Caco-2 (cell line): ENCODE measurements around the gene TDP1. TPM values are rescaled to one million over a fixed set of nuclear protein-coding genes. Genes with fewer than 3 reads are reported as not detected.
"Not testable (repeated sequence)": the region's sequence is repeated elsewhere in the genome, so short reads cannot be mapped to it uniquely, and the experiment has no call there.

Experiments used
- BruUV-seq: library from RNA; stranded (reverse); fragments of 400-500 nt; replicated peaks from 2 replicates; lab custom pipeline; 2021; lab: Mats Ljungman, UMichigan
- CTCF ChIA-PET: fragments of 300-600 bp; sonication (Branson Sonifier 250); formaldehyde crosslinking; loops from one replicate; lab custom pipeline; 2022; ENCODE audit warnings: antibody characterized with exemption; lab: Charles Lee
- POLR2A ChIA-PET: fragments of 300-600 bp; sonication (Branson Sonifier 250); formaldehyde crosslinking; loops from one replicate; lab custom pipeline; 2022; ENCODE audit warnings: antibody characterized with exemption; lab: Charles Lee
- DNase-seq, 2 experiments: peaks; one replicate each; pipeline versions ENCODE4 v3.0.0 to v3.0.0-alpha.2; 2020 to 2022
- H3K27me3 ChIP-seq: replicated peaks from 2 replicates; pipeline ENCODE4 v1.6.0; 2011; ENCODE audit warnings: low read length; ENCODE audit not compliant: control insufficient read depth, insufficient read depth
- H3K36me3 ChIP-seq: 2 replicates; pipeline ENCODE4 v1.5.1; 2011; ENCODE audit warnings: low read length; ENCODE audit not compliant: control insufficient read depth, insufficient read depth
- H3K4me1 ChIP-seq: fragments of 250-450 bp; sonication (Bioruptor Pico); 2 replicates; pipeline ENCODE4 v1.5.1; 2020; ENCODE audit warnings: mild to moderate bottlenecking
- H3K4me3 ChIP-seq: 2 replicates; pipeline ENCODE4 v1.5.1; 2011; ENCODE audit warnings: low read depth, mild to moderate bottlenecking, control low read depth, low read length
- H3K9me3 ChIP-seq: fragments of 250-450 bp; sonication (Bioruptor Pico); 2 replicates; pipeline ENCODE4 v1.5.1; 2020; ENCODE audit warnings: mild to moderate bottlenecking, moderate library complexity
- H3K27ac Mint-ChIP-seq: one replicate; pipeline ENCODE4 v1.8.0; 2022; ENCODE audit warnings: mixed read lengths; ENCODE audit not compliant: unreplicated experiment
- H3K27me3 Mint-ChIP-seq: one replicate; pipeline ENCODE4 v1.8.0; 2022; ENCODE audit warnings: mixed read lengths; ENCODE audit not compliant: insufficient read depth, unreplicated experiment
- H3K36me3 Mint-ChIP-seq: one replicate; pipeline ENCODE4 v1.8.0; 2022; ENCODE audit warnings: mild to moderate bottlenecking, mixed read lengths; ENCODE audit not compliant: insufficient read depth, unreplicated experiment
- H3K4me1 Mint-ChIP-seq: one replicate; pipeline ENCODE4 v1.8.0; 2022; ENCODE audit warnings: low read depth, mixed read lengths; ENCODE audit not compliant: unreplicated experiment
- H3K4me3 Mint-ChIP-seq: one replicate; pipeline ENCODE4 v1.8.0; 2022; ENCODE audit warnings: mild to moderate bottlenecking, moderate library complexity, mixed read lengths; ENCODE audit not compliant: unreplicated experiment
- H3K9me3 Mint-ChIP-seq: one replicate; pipeline ENCODE4 v1.8.0; 2022; ENCODE audit warnings: mixed read lengths; ENCODE audit not compliant: unreplicated experiment
- intact Hi-C: fragments of 100-400 bp; cut with micrococcal nuclease; formaldehyde crosslinking; loops from one replicate; pipeline ENCODE4 v1.10.0; 2022; ENCODE audit not compliant: unreplicated experiment
- total RNA-seq: library from RNA; stranded (reverse); gene quantifications from 2 replicates; pipeline ENCODE4 v1.2.3, GENCODE V29; 2022
- TF ChIP-seq, protein P1 (sequence below), 2 experiments: fragments of 200-600 bp in 1 of 2; IDR thresholded peaks; 1 replicate in 1 of 2; 2 replicates in 1 of 2; pipeline versions ENCODE4 v1.5.1 to v1.8.0; 2011 to 2022; ENCODE audit warnings: antibody characterized with exemption in 1 of 2, control low read depth in 1 of 2, inconsistent platforms in 1 of 2, low read depth in 1 of 2, low read length in 1 of 2, mild to moderate bottlenecking in 1 of 2, moderate library complexity in 1 of 2; ENCODE audit not compliant: insufficient read depth in 1 of 2, severe bottlenecking in 1 of 2, unreplicated experiment in 1 of 2

The TDP1 gene
- total RNA-seq, 1 experiment from 2014 or later: 29.0 TPM

DNA sequence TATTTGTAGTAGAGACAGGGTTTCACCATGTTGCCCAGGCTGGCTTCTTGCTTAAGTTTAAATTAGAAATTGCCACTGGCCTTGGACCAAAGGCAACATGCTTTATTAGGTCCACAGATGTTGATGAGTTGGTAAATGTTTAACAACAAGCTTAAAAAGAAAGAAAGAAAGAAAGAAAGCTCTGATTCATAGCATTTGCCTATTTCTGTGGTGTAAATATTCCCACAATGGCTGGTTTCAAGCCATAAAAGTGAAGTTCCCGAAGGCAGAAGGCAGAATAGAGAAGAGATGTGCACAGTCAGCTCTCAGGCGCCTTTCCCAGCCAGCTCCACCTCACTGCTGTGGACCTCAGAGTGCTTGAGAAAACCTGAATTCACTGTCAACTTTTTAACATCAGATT, 132.4 kb downstream of the TDP1 start:
- intact Hi-C loops: no loop called here
- ChIA-PET POLR2A (no interaction called here), CTCF (no interaction called here)
- Histone ChIP-seq H3K4me1 (no peaks in the 10 kb centered on the region), H3K36me3 (no peaks in the 10 kb centered on the region), H3K27me3 (no peaks in the 10 kb centered on the region), H3K4me3 (no peak overlapping the region), H3K9me3 (0 out of 2 replicates have a peak, but pooled peaks cover 5% of the 10 kb centered on the region)
- DNase-seq: no peak
- no peak overlapping the region for H3K27ac Mint-ChIP-seq
- H3K27me3 Mint-ChIP-seq: peaks cover 5% of the 10 kb centered on the region
- H3K4me1 Mint-ChIP-seq: no peaks in the 10 kb centered on the region
- H3K9me3 Mint-ChIP-seq: no peaks in the 10 kb centered on the region
- TF ChIP-seq, protein P1, sequence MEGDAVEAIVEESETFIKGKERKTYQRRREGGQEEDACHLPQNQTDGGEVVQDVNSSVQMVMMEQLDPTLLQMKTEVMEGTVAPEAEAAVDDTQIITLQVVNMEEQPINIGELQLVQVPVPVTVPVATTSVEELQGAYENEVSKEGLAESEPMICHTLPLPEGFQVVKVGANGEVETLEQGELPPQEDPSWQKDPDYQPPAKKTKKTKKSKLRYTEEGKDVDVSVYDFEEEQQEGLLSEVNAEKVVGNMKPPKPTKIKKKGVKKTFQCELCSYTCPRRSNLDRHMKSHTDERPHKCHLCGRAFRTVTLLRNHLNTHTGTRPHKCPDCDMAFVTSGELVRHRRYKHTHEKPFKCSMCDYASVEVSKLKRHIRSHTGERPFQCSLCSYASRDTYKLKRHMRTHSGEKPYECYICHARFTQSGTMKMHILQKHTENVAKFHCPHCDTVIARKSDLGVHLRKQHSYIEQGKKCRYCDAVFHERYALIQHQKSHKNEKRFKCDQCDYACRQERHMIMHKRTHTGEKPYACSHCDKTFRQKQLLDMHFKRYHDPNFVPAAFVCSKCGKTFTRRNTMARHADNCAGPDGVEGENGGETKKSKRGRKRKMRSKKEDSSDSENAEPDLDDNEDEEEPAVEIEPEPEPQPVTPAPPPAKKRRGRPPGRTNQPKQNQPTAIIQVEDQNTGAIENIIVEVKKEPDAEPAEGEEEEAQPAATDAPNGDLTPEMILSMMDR (IDR thresholded peaks at IDR 0.05; ENCODE audit: insufficient read depth in 1 of 2, low read depth in 1 of 2, low read length in 1 of 2, severe bottlenecking in 1 of 2, unreplicated experiment in 1 of 2): no peak
- no TSS peak for BruUV-seq
- H3K36me3 Mint-ChIP-seq: no peaks in the 10 kb centered on the region
- no peak overlapping the region for H3K4me3 Mint-ChIP-seq

GRCh38 chr14:90089486-90089885, 133.8 kb downstream of the TDP1 start:
- intact Hi-C loops, H3K27me3 ChIP-seq, H3K27ac Mint-ChIP-seq, H3K4me1 Mint-ChIP-seq, H3K4me3 ChIP-seq, H3K36me3 Mint-ChIP-seq, BruUV-seq, H3K36me3 ChIP-seq, POLR2A ChIA-PET, H3K9me3 Mint-ChIP-seq, H3K4me3 Mint-ChIP-seq, H3K9me3 ChIP-seq, DNase-seq, H3K4me1 ChIP-seq, CTCF ChIA-PET, H3K27me3 Mint-ChIP-seq: not testable (repeated sequence)

DNA sequence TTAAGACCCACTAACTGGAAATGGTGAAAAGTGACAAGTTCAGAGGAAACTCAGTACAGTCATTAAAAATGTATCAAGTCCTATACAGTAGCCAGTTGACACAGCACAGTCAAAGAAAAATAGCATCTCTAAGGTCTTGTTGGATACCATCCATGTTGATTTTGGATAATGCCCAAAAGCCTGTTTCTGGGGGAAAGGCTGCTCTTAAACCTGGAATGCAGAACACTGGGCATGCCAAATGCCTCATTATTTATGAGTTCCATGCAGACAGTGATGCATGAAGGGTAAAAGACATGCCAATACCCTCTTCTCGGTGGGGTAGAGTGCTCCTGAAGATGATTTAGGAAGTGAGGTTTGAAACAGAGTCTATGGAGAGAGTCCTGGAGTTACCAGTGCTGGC, 135.7 kb downstream of the TDP1 start:
- Histone ChIP-seq H3K36me3 (no peaks in the 10 kb centered on the region), H3K4me1 (no peaks in the 10 kb centered on the region), H3K4me3 (no peak overlapping the region), H3K27me3 (no peaks in the 10 kb centered on the region), H3K9me3 (no peaks in the 10 kb centered on the region)
- no peaks in the 10 kb centered on the region for H3K36me3 Mint-ChIP-seq
- CTCF ChIA-PET: no interaction called here
- H3K27me3 Mint-ChIP-seq: peaks cover 4% of the 10 kb centered on the region
- no TSS peak for BruUV-seq
- no peaks in the 10 kb centered on the region for H3K9me3 Mint-ChIP-seq
- TF ChIP-seq, protein P1 (IDR thresholded peaks at IDR 0.05; ENCODE audit: insufficient read depth in 1 of 2, low read depth in 1 of 2, low read length in 1 of 2, severe bottlenecking in 1 of 2, unreplicated experiment in 1 of 2): no peak
- no peak overlapping the region for H3K27ac Mint-ChIP-seq
- H3K4me1 Mint-ChIP-seq: no peaks in the 10 kb centered on the region
- DNase-seq: no peak
- POLR2A ChIA-PET: no interaction called here
- H3K4me3 Mint-ChIP-seq: no peak overlapping the region
- intact Hi-C loops: no loop called here
